Vagina (tissue), 2 donors: ENCODE results near the gene TSHZ1.

ENCODE experiments used
- POLR2A ChIP-seq, 2 donors: fragments of 450-650 bp; IDR thresholded peaks; one replicate each; pipeline ENCODE4 v1.6.1; 2017; ENCODE audit warnings: antibody characterized with exemption in 2 of 2, mild to moderate bottlenecking in 2 of 2, moderate library complexity in 2 of 2
- TF ChIP-seq, protein P1 (sequence below), 3 experiments: fragments of 450-650 bp in 2 of 3; fragments of 200-600 bp in 1 of 3; sonication (generic) in 1 of 3; IDR thresholded peaks; one replicate each; pipeline ENCODE4 v1.5.1; 2017 to 2019; ENCODE audit warnings: antibody characterized with exemption in 3 of 3, mild to moderate bottlenecking in 2 of 3, moderate library complexity in 2 of 3

DNA sequence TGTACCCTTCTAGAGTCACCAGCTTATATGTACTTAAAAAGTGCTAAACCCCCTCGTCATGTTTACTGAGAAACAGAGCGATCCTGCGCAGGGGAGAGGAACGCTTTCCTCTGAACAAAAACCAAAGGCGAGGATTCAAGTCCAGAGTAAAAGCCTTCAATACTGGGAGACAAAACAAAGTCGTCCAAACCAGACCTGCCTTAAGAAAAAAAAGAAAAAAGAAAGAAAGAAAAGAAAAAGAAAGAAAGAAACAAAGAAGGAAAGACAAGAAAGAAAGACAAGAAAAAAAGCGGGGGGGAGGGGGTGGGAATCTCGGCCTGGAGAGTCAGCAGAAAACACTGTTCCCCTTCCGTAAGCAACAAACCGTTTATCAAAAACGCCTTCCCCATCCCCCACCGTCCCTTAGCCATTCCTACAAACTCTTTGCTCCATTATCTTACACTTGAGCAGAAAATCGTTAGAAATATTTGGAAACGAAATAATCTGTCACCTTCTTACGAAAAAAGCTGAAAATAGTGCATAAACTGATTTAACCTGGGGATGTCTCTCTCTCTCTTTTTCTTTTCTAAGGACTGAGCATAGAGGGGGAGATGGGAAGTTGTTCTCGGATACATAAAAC is 5.0 kb upstream of the TSHZ1 start:
- TF ChIP-seq, protein P1, sequence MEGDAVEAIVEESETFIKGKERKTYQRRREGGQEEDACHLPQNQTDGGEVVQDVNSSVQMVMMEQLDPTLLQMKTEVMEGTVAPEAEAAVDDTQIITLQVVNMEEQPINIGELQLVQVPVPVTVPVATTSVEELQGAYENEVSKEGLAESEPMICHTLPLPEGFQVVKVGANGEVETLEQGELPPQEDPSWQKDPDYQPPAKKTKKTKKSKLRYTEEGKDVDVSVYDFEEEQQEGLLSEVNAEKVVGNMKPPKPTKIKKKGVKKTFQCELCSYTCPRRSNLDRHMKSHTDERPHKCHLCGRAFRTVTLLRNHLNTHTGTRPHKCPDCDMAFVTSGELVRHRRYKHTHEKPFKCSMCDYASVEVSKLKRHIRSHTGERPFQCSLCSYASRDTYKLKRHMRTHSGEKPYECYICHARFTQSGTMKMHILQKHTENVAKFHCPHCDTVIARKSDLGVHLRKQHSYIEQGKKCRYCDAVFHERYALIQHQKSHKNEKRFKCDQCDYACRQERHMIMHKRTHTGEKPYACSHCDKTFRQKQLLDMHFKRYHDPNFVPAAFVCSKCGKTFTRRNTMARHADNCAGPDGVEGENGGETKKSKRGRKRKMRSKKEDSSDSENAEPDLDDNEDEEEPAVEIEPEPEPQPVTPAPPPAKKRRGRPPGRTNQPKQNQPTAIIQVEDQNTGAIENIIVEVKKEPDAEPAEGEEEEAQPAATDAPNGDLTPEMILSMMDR (IDR thresholded peaks at IDR 0.05), result no peak
- TF ChIP-seq POLR2A (IDR thresholded peaks at IDR 0.05), result no peak
